Measurements from ENCODE around the gene LMTK2.

Gene LMTK2

GRCh38 chr7:98228801-98229200 lies 122.1 kb downstream of the LMTK2 start:
- no peaks in the 10 kb centered on the region for H4K20me1 ChIP-seq (ENCODE audit: insufficient read depth, low read length)
- H3K4me1 ChIP-seq (ENCODE audit: insufficient read depth, low read length): no peaks in the 10 kb centered on the region
- no peaks in the 10 kb centered on the region for H3K27me3 ChIP-seq (ENCODE audit: insufficient read depth, low read length, poor library complexity)
- H3K4me2 ChIP-seq (ENCODE audit: insufficient read depth, low read length): no peak overlapping the region
- H2AFZ ChIP-seq (ENCODE audit: low read depth, low read length): no peak overlapping the region
- DNase-seq: no peak
- H3K79me2 ChIP-seq (ENCODE audit: insufficient read depth, low read length): no peaks in the 10 kb centered on the region
- no peak for TF ChIP-seq EZH2 (IDR thresholded peaks at IDR 0.05; ENCODE audit: borderline replicate concordance, low read depth, low read length, severe bottlenecking)
- TF ChIP-seq CTCF (IDR thresholded peaks at IDR 0.05; ENCODE audit: borderline replicate concordance, extremely low read depth, low read length, poor library complexity, severe bottlenecking): no peak
- no peak overlapping the region for H3K4me3 ChIP-seq (ENCODE audit: low read depth in 1 of 2, low read length in 2 of 2)
- no peak for ATAC-seq (ENCODE audit: insufficient read depth, low read depth)
- H3K9ac ChIP-seq (ENCODE audit: low read depth, low read length): no peak overlapping the region
- H3K36me3 ChIP-seq (ENCODE audit: insufficient read depth, low read length): peaks cover 21% of the 10 kb centered on the region
- H3K9me3 ChIP-seq (ENCODE audit: insufficient read depth, low read length, severe bottlenecking): no peaks in the 10 kb centered on the region
- no peak overlapping the region for H3K27ac ChIP-seq (ENCODE audit: low read length)

- DNase-seq (no peak), ATAC-seq (ENCODE audit: insufficient read depth, low read depth) (no peak)
- H3K79me2 ChIP-seq (ENCODE audit: insufficient read depth, low read length): no peaks in the 10 kb centered on the region
- H4K20me1 ChIP-seq (ENCODE audit: insufficient read depth, low read length): no peaks in the 10 kb centered on the region
- no peaks in the 10 kb centered on the region for H3K9me3 ChIP-seq (ENCODE audit: insufficient read depth, low read length, severe bottlenecking)
- no peaks in the 10 kb centered on the region for H3K4me1 ChIP-seq (ENCODE audit: insufficient read depth, low read length)
- H3K27ac ChIP-seq (ENCODE audit: low read length): no peak overlapping the region
- H3K4me2 ChIP-seq (ENCODE audit: insufficient read depth, low read length): no peak overlapping the region
- H2AFZ ChIP-seq (ENCODE audit: low read depth, low read length): no peak overlapping the region
- H3K27me3 ChIP-seq (ENCODE audit: insufficient read depth, low read length, poor library complexity): no peaks in the 10 kb centered on the region
- H3K9ac ChIP-seq (ENCODE audit: low read depth, low read length): no peak overlapping the region
- H3K4me3 ChIP-seq (ENCODE audit: low read depth in 1 of 2, low read length in 2 of 2): no peak overlapping the region
- TF ChIP-seq EZH2 (IDR thresholded peaks at IDR 0.05; ENCODE audit: borderline replicate concordance, low read depth, low read length, severe bottlenecking) (no peak), CTCF (IDR thresholded peaks at IDR 0.05; ENCODE audit: borderline replicate concordance, extremely low read depth, low read length, poor library complexity, severe bottlenecking) (no peak)
- peaks cover 21% of the 10 kb centered on the region for H3K36me3 ChIP-seq (ENCODE audit: insufficient read depth, low read length)
Measured at GRCh38 chr7:98229441-98229840, 122.8 kb downstream of the LMTK2 start.

- H4K20me1 ChIP-seq (ENCODE audit: insufficient read depth, low read length): no peaks in the 10 kb centered on the region
- no peak overlapping the region for H3K27ac ChIP-seq (ENCODE audit: low read length)
- H3K9ac ChIP-seq (ENCODE audit: low read depth, low read length): no peak overlapping the region
- no peaks in the 10 kb centered on the region for H3K9me3 ChIP-seq (ENCODE audit: insufficient read depth, low read length, severe bottlenecking)
- H3K4me1 ChIP-seq (ENCODE audit: insufficient read depth, low read length): no peaks in the 10 kb centered on the region
- ATAC-seq (ENCODE audit: insufficient read depth, low read depth) (no peak), DNase-seq (no peak)
- TF ChIP-seq CTCF (IDR thresholded peaks at IDR 0.05; ENCODE audit: borderline replicate concordance, extremely low read depth, low read length, poor library complexity, severe bottlenecking) (no peak), EZH2 (IDR thresholded peaks at IDR 0.05; ENCODE audit: borderline replicate concordance, low read depth, low read length, severe bottlenecking) (no peak)
- no peak overlapping the region for H2AFZ ChIP-seq (ENCODE audit: low read depth, low read length)
- no peak overlapping the region for H3K4me2 ChIP-seq (ENCODE audit: insufficient read depth, low read length)
- peaks cover 21% of the 10 kb centered on the region for H3K36me3 ChIP-seq (ENCODE audit: insufficient read depth, low read length)
- no peaks in the 10 kb centered on the region for H3K27me3 ChIP-seq (ENCODE audit: insufficient read depth, low read length, poor library complexity)
- no peaks in the 10 kb centered on the region for H3K79me2 ChIP-seq (ENCODE audit: insufficient read depth, low read length)
- no peak overlapping the region for H3K4me3 ChIP-seq (ENCODE audit: low read depth in 1 of 2, low read length in 2 of 2)
Measured at GRCh38 chr7:98229991-98230745, 123.5 kb downstream of the LMTK2 start.
